Measurements from ENCODE around the gene CDC42SE1. TPM values are rescaled to one million over a fixed set of nuclear protein-coding genes. Genes with fewer than 3 reads are reported as not detected.

Gene CDC42SE1
- total RNA-seq, 1 experiment from 2014 or later, result 63.8 TPM

- CTCF ChIA-PET, result interaction anchor here (0.6 kb wide), 2 partner anchors 13 to 32 kb away, joined by 6 to 7 read pairs; no protein-coding TSS in a partner anchor
- Histone ChIP-seq H3K27me3 (replicated peaks; ENCODE audit: insufficient read depth, low read depth, low read length, poor library complexity) (no peaks in the 10 kb centered on the region), H3K9me3 (ENCODE audit: low read depth, low read length, poor library complexity, severe bottlenecking) (no peaks in the 10 kb centered on the region), H3K27ac (ENCODE audit: low read depth, low read length, poor library complexity, severe bottlenecking) (peak overlapping the region; percentile 95), H3K4me1 (ENCODE audit: insufficient read depth, low read length, poor library complexity, severe bottlenecking) (peaks cover 13% of the 10 kb centered on the region), H3K36me3 (ENCODE audit: insufficient read depth, low read length, poor library complexity, severe bottlenecking) (peaks cover 38% of the 10 kb centered on the region), H3K4me3 (ENCODE audit: low read depth, low read length, poor library complexity, severe bottlenecking) (peak overlapping the region; percentile 99)
- POLR2A ChIA-PET (ENCODE audit: low non-redundant PET), result no interaction called here
- BruUV-seq (replicated peaks), result TSS peak; percentile 55
- intact Hi-C loops (cut with micrococcal nuclease; ENCODE audit: unreplicated experiment), result no loop called here
- TF ChIP-seq EZH2 (IDR thresholded peaks at IDR 0.05; ENCODE audit: borderline replicate concordance, low read depth, low read length, poor library complexity, severe bottlenecking) (no peak), CTCF (conservative IDR thresholded peaks at IDR 0.05; ENCODE audit: low read depth, low read length) (no peak)
- peak; percentile 25 for DNase-seq (ENCODE audit: low spot score)
Measured at GRCh38 chr1:151058692-151059091, 730 bp downstream of the CDC42SE1 start.

- TF ChIP-seq EZH2 (IDR thresholded peaks at IDR 0.05; ENCODE audit: borderline replicate concordance, low read depth, low read length, poor library complexity, severe bottlenecking), result no peak
- no peak for TF ChIP-seq CTCF (conservative IDR thresholded peaks at IDR 0.05; ENCODE audit: low read depth, low read length)
- no peaks in the 10 kb centered on the region for H3K9me3 ChIP-seq (ENCODE audit: low read depth, low read length, poor library complexity, severe bottlenecking)
- ChIA-PET CTCF (no interaction called here), POLR2A (ENCODE audit: low non-redundant PET) (no interaction called here)
- H3K36me3 ChIP-seq (ENCODE audit: insufficient read depth, low read length, poor library complexity, severe bottlenecking), result peaks cover 49% of the 10 kb centered on the region
- DNase-seq (ENCODE audit: low spot score), result no peak
- H3K4me3 ChIP-seq (ENCODE audit: low read depth, low read length, poor library complexity, severe bottlenecking), result no peak overlapping the region
- H3K27ac ChIP-seq (ENCODE audit: low read depth, low read length, poor library complexity, severe bottlenecking), result peak overlapping the region; percentile 47
- H3K4me1 ChIP-seq (ENCODE audit: insufficient read depth, low read length, poor library complexity, severe bottlenecking), result peaks cover 10% of the 10 kb centered on the region
- no peaks in the 10 kb centered on the region for H3K27me3 ChIP-seq (replicated peaks; ENCODE audit: insufficient read depth, low read depth, low read length, poor library complexity)
- BruUV-seq (replicated peaks), result no TSS peak
- intact Hi-C loops (cut with micrococcal nuclease; ENCODE audit: unreplicated experiment), result no loop called here
Measured at GRCh38 chr1:151056149-151056548, 3.3 kb downstream of the CDC42SE1 start.

DNA sequence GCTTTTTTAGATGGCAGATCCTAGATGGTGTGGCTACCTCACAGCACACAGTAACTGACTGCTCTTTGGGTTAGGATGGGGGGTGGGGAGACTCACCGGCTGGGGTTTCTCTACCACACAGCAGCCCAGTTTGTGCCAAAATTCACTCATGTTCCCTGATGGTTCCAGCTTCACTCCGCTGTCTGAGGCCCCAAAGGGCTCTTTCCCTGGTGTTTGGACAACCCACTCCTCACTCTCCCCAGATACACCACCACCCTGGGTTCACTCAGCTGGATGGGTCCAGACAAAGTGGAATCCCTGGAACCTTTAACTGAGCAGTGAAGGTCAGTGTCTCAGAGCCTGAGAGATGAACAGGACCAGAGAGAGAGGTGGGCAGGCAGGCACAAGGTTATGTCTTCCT is 3.8 kb downstream of the CDC42SE1 start:
- TF ChIP-seq CTCF (conservative IDR thresholded peaks at IDR 0.05; ENCODE audit: low read depth, low read length), result no peak
- no peak for TF ChIP-seq EZH2 (IDR thresholded peaks at IDR 0.05; ENCODE audit: borderline replicate concordance, low read depth, low read length, poor library complexity, severe bottlenecking)
- H3K9me3 ChIP-seq (ENCODE audit: low read depth, low read length, poor library complexity, severe bottlenecking), result no peaks in the 10 kb centered on the region
- DNase-seq (ENCODE audit: low spot score), result no peak
- peaks cover 10% of the 10 kb centered on the region for H3K4me1 ChIP-seq (ENCODE audit: insufficient read depth, low read length, poor library complexity, severe bottlenecking)
- intact Hi-C loops (cut with micrococcal nuclease; ENCODE audit: unreplicated experiment), result no loop called here
- H3K27ac ChIP-seq (ENCODE audit: low read depth, low read length, poor library complexity, severe bottlenecking), result no peak overlapping the region
- BruUV-seq (replicated peaks), result no TSS peak
- peaks cover 49% of the 10 kb centered on the region for H3K36me3 ChIP-seq (ENCODE audit: insufficient read depth, low read length, poor library complexity, severe bottlenecking)
- CTCF ChIA-PET, result no interaction called here
- no peak overlapping the region for H3K4me3 ChIP-seq (ENCODE audit: low read depth, low read length, poor library complexity, severe bottlenecking)
- H3K27me3 ChIP-seq (replicated peaks; ENCODE audit: insufficient read depth, low read depth, low read length, poor library complexity), result no peaks in the 10 kb centered on the region
- POLR2A ChIA-PET (ENCODE audit: low non-redundant PET), result no interaction called here
